Measurements from ENCODE around the gene PEF1. TPM values are rescaled to one million over a fixed set of nuclear protein-coding genes. Genes with fewer than 3 reads are reported as not detected.

PEF1 gene
- total RNA-seq, 2 donors from 2014 or later = 51.4 to 59.1 TPM

GRCh38 chr1:31614414-31615005 is 30.2 kb downstream of the PEF1 start:
- peaks cover 3% of the 10 kb centered on the region for H3K4me1 Mint-ChIP-seq
- no peak for TF ChIP-seq CTCF (conservative IDR thresholded peaks at IDR 0.05)
- peaks cover 42% of the 10 kb centered on the region for H3K27me3 Mint-ChIP-seq (ENCODE audit: insufficient read depth)
- WGBS, 2 experiments (ENCODE audit: insufficient coverage in 1 of 2, insufficient read length in 1 of 2) = 79 to 86% methylated on average over 5 to 8 of the region's 8 CpGs
- peaks cover 4% of the 10 kb centered on the region for H3K9me3 Mint-ChIP-seq
- Histone ChIP-seq H3K4me1 (ENCODE audit: control insufficient read depth, insufficient read depth, low read length) (no peaks in the 10 kb centered on the region), H3K27me3 (ENCODE audit: control insufficient read depth, insufficient read depth, low read length, poor library complexity, severe bottlenecking) (peaks cover 26% of the 10 kb centered on the region), H3K9me3 (ENCODE audit: control insufficient read depth, low read length) (peaks cover 9% of the 10 kb centered on the region), H3K9ac (ENCODE audit: extremely low read depth, low read length, poor library complexity, severe bottlenecking) (no peak overlapping the region), H3K27ac (ENCODE audit: low read depth, low read length) (no peak overlapping the region), H3K36me3 (ENCODE audit: control insufficient read depth, insufficient read depth, low read length) (no peaks in the 10 kb centered on the region), H3K4me3 (ENCODE audit: low read length) (no peak overlapping the region)
- H3K36me3 Mint-ChIP-seq (ENCODE audit: low read depth) = no peaks in the 10 kb centered on the region
- H3K27ac Mint-ChIP-seq = no peak overlapping the region
- H3K4me3 Mint-ChIP-seq = no peak overlapping the region
- DNase-seq = no peak

GRCh38 chr1:31609514-31610118 is 35.1 kb downstream of the PEF1 start:
- Mint-ChIP-seq H3K36me3 (ENCODE audit: low read depth) (no peaks in the 10 kb centered on the region), H3K27ac (no peak overlapping the region), H3K4me1 (peaks cover 3% of the 10 kb centered on the region), H3K27me3 (ENCODE audit: insufficient read depth) (peaks cover 8% of the 10 kb centered on the region), H3K4me3 (no peak overlapping the region), H3K9me3 (peaks cover 4% of the 10 kb centered on the region)
- Histone ChIP-seq H3K36me3 (ENCODE audit: control insufficient read depth, insufficient read depth, low read length) (no peaks in the 10 kb centered on the region), H3K9ac (ENCODE audit: extremely low read depth, low read length, poor library complexity, severe bottlenecking) (no peak overlapping the region), H3K4me1 (ENCODE audit: control insufficient read depth, insufficient read depth, low read length) (no peaks in the 10 kb centered on the region), H3K27ac (ENCODE audit: low read depth, low read length) (no peak overlapping the region), H3K9me3 (ENCODE audit: control insufficient read depth, low read length) (peaks cover 9% of the 10 kb centered on the region), H3K27me3 (ENCODE audit: control insufficient read depth, insufficient read depth, low read length, poor library complexity, severe bottlenecking) (no peaks in the 10 kb centered on the region), H3K4me3 (ENCODE audit: low read length) (no peak overlapping the region)
- DNase-seq = no peak
- 56 to 70% methylated on average over 1 of the region's 1 CpG for WGBS, 2 experiments (ENCODE audit: insufficient coverage in 1 of 2, insufficient read length in 1 of 2)
- TF ChIP-seq CTCF (conservative IDR thresholded peaks at IDR 0.05) = no peak

- H3K9me3 Mint-ChIP-seq = peaks cover 4% of the 10 kb centered on the region
- no peak overlapping the region for H3K27ac Mint-ChIP-seq
- no peaks in the 10 kb centered on the region for H3K4me1 Mint-ChIP-seq
- no peak for TF ChIP-seq CTCF (conservative IDR thresholded peaks at IDR 0.05)
- H3K36me3 Mint-ChIP-seq (ENCODE audit: low read depth) = no peaks in the 10 kb centered on the region
- peaks cover 13% of the 10 kb centered on the region for H3K27me3 Mint-ChIP-seq (ENCODE audit: insufficient read depth)
- no peaks in the 10 kb centered on the region for H3K4me1 ChIP-seq (ENCODE audit: control insufficient read depth, insufficient read depth, low read length)
- no peak overlapping the region for H3K27ac ChIP-seq (ENCODE audit: low read depth, low read length)
- 89 to 91% methylated on average over 2 to 4 of the region's 5 CpGs for WGBS, 2 experiments (ENCODE audit: insufficient coverage in 1 of 2, insufficient read length in 1 of 2)
- peaks cover 2% of the 10 kb centered on the region for H3K27me3 ChIP-seq (ENCODE audit: control insufficient read depth, insufficient read depth, low read length, poor library complexity, severe bottlenecking)
- H3K36me3 ChIP-seq (ENCODE audit: control insufficient read depth, insufficient read depth, low read length) = no peaks in the 10 kb centered on the region
- H3K9me3 ChIP-seq (ENCODE audit: control insufficient read depth, low read length) = peaks cover 9% of the 10 kb centered on the region
- H3K9ac ChIP-seq (ENCODE audit: extremely low read depth, low read length, poor library complexity, severe bottlenecking) = no peak overlapping the region
- no peak overlapping the region for H3K4me3 Mint-ChIP-seq
- no peak for DNase-seq
- H3K4me3 ChIP-seq (ENCODE audit: low read length) = no peak overlapping the region
Measured at GRCh38 chr1:31607360-31607759, 37.3 kb downstream of the PEF1 start.

All from endodermal cell (in vitro differentiated cells).